Endometrium (tissue), 2 donors: Measurements from ENCODE around the gene ADCY4.

Experiments used
- FAIRE-seq: peaks from 2 replicates; lab custom pipeline; 2012; peaks lifted over from hg19 to GRCh38; lab: Jason Lieb, UNC
- donor health status: control.
- donor health status: control.

ADCY4 gene

GRCh38 chr14:24272467-24272866 lies 62.4 kb downstream of the ADCY4 start:
- no peak for FAIRE-seq

DNA sequence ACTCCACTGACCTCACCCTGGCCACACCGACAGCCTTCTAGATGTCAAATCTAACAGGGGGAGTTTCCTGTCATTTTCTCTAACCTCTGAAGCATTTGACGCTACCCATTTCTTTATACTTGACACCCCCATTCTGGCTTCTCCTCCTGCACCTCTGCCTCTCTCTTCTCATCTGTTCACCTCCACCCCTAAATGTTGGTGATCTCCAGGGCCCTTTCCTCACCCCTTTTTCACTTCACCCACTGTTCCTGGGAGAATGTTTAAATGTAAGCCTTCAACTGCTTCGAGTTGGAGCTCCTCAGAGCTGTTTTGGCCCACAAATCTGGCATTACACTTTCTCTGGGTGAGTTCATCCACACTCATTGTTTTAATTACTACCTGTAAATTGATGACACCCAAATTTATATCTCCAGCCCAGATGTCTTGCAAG lies 63.0 kb downstream of the ADCY4 start:
- no peak for FAIRE-seq

DNA sequence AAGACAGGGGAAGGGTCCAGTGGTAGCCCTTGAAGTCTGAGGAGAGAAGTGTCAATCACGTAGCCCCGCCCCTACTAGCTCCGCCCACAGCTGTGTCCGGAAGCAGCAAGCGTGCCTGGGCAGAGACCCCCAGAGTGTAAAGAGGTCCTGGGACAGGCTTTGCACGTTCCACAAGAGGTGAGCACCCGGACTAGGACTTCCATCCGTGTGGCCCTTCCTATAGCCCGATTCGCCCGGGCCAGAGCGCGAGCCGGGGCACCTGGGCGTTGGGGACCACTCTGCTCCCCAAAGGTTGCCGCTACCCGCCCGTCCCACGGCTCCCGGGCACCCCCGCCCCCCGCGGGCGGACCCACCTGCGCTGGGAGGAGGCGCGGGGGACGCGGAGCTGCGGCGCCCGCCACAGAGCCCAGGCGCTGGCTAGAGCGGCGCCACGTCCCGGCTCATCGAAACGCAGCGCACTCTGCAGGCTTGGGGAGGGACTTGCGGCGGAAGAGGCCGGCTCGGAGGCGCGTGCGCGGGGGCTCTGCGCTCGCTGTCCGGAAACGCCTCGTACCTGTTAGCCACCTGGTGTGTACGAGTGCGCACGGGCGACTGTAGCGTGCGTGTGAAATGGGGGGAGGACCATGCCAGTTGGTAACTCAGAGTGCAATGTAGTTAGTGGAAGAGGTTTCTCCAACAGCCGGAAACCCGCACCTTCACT lies 63.6 kb downstream of the ADCY4 start, which contains the start of gene RABGGTA:
Gene RABGGTA (minus strand): TSS at position 464 of the 700 bp plus-strand sequence. CDS start 482 bp downstream, outside the sequence.
- no peak for FAIRE-seq

GRCh38 chr14:24270537-24271133 lies 64.2 kb downstream of the ADCY4 start:
- no peak for FAIRE-seq

- no peak for FAIRE-seq
Observed at GRCh38 chr14:24269910-24270536, 64.8 kb downstream of the ADCY4 start.

DNA sequence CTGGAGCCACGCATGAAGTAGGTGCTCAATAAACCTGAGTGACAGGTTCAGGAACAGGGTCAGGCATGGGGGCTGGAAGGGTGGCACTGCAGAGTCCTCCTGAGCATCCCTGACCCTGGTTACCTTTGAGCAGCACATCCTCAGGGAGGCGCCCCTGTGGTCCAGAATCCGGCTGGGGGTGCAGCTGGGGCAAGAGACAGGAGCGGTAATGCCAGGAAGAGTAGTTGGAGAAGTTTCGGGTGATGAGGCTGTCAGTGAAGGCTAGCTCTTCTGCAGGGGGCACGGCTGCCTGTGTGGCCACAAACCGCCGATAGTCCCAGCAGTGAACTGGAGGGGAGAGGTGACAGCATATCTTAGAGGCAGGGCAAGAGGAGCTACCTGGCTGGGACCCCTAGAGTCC lies 65.5 kb downstream of the ADCY4 start:
- no peak for FAIRE-seq
